Activated naive CD8-positive, alpha-beta T cell treated with anti-CD3 and anti-CD28 coated beads for 36 hours (primary cell): Measurements from ENCODE around the gene HBG2. TPM values are rescaled to one million over a fixed set of nuclear protein-coding genes. Genes with fewer than 3 reads are reported as not detected.

Source experiments
- DNase-seq: peaks from one replicate; pipeline ENCODE4 v3.0.0; 2021
- H3K27ac Mint-ChIP-seq: one replicate; pipeline ENCODE4 v1.8.0; 2022; ENCODE audit warnings: mild to moderate bottlenecking, moderate library complexity, mixed read lengths
- H3K27me3 Mint-ChIP-seq: one replicate; pipeline ENCODE4 v1.8.0; 2022; ENCODE audit warnings: mild to moderate bottlenecking, mixed read lengths
- H3K36me3 Mint-ChIP-seq: one replicate; pipeline ENCODE4 v1.8.0; 2021; ENCODE audit warnings: mild to moderate bottlenecking, mixed read lengths
- H3K4me1 Mint-ChIP-seq: one replicate; pipeline ENCODE4 v1.8.0; 2021; ENCODE audit warnings: mixed read lengths
- H3K4me3 Mint-ChIP-seq: one replicate; pipeline ENCODE4 v1.8.0; 2022; ENCODE audit warnings: mild to moderate bottlenecking, moderate library complexity, mixed read lengths
- H3K9me3 Mint-ChIP-seq: one replicate; pipeline ENCODE4 v1.8.0; 2022; ENCODE audit warnings: mixed read lengths
- total RNA-seq, 2 experiments: library from RNA; stranded (reverse); gene quantifications; one replicate each; pipeline ENCODE4 v1.2.3, GENCODE V29; 2021

Gene HBG2
- total RNA-seq, 2 experiments from 2014 or later = not detected

- Mint-ChIP-seq H3K27ac (no peak overlapping the region), H3K4me1 (no peaks in the 10 kb centered on the region), H3K9me3 (no peaks in the 10 kb centered on the region), H3K27me3 (no peaks in the 10 kb centered on the region), H3K36me3 (no peaks in the 10 kb centered on the region), H3K4me3 (no peak overlapping the region)
- no peak for DNase-seq
Measured at GRCh38 chr11:5247472-5248192, 6.9 kb downstream of the HBG2 start.

- no peak overlapping the region for H3K27ac Mint-ChIP-seq
- H3K27me3 Mint-ChIP-seq = no peaks in the 10 kb centered on the region
- H3K36me3 Mint-ChIP-seq = no peaks in the 10 kb centered on the region
- DNase-seq = no peak
- no peaks in the 10 kb centered on the region for H3K4me1 Mint-ChIP-seq
- no peaks in the 10 kb centered on the region for H3K9me3 Mint-ChIP-seq
- no peak overlapping the region for H3K4me3 Mint-ChIP-seq
Measured at GRCh38 chr11:5246772-5247471, 7.7 kb downstream of the HBG2 start.

- Mint-ChIP-seq H3K36me3 (no peaks in the 10 kb centered on the region), H3K4me1 (no peaks in the 10 kb centered on the region), H3K27me3 (no peaks in the 10 kb centered on the region), H3K9me3 (no peaks in the 10 kb centered on the region), H3K4me3 (no peak overlapping the region), H3K27ac (no peak overlapping the region)
- DNase-seq = no peak
Measured at GRCh38 chr11:5245155-5245554, 9.4 kb downstream of the HBG2 start.

- no peak overlapping the region for H3K27ac Mint-ChIP-seq
- peaks cover 3% of the 10 kb centered on the region for H3K27me3 Mint-ChIP-seq
- no peak for DNase-seq
- H3K4me3 Mint-ChIP-seq = no peak overlapping the region
- H3K9me3 Mint-ChIP-seq = no peaks in the 10 kb centered on the region
- H3K36me3 Mint-ChIP-seq = no peaks in the 10 kb centered on the region
- no peaks in the 10 kb centered on the region for H3K4me1 Mint-ChIP-seq
Measured at GRCh38 chr11:5243816-5244180, 10.8 kb downstream of the HBG2 start.

- no peaks in the 10 kb centered on the region for H3K36me3 Mint-ChIP-seq
Measured at GRCh38 chr11:5242933-5243815, 11.4 kb downstream of the HBG2 start.

GRCh38 chr11:5242208-5242607 lies 12.4 kb downstream of the HBG2 start:
- DNase-seq = no peak
- Mint-ChIP-seq H3K4me3 (no peak overlapping the region), H3K27ac (no peak overlapping the region), H3K27me3 (peaks cover 6% of the 10 kb centered on the region), H3K4me1 (no peaks in the 10 kb centered on the region), H3K9me3 (no peaks in the 10 kb centered on the region), H3K36me3 (no peaks in the 10 kb centered on the region)

More at GRCh38 chr11:5242933-5243815, 11.4 kb downstream of the HBG2 start:
- DNase-seq = no peak
- H3K27me3 Mint-ChIP-seq = peaks cover 6% of the 10 kb centered on the region
- no peaks in the 10 kb centered on the region for H3K9me3 Mint-ChIP-seq
- no peaks in the 10 kb centered on the region for H3K4me1 Mint-ChIP-seq
- H3K27ac Mint-ChIP-seq = no peak overlapping the region
- H3K4me3 Mint-ChIP-seq = no peak overlapping the region

GRCh38 chr11:5241458-5241857 lies 13.1 kb downstream of the HBG2 start:
- no peaks in the 10 kb centered on the region for H3K36me3 Mint-ChIP-seq
- no peak overlapping the region for H3K27ac Mint-ChIP-seq
- H3K27me3 Mint-ChIP-seq = peaks cover 6% of the 10 kb centered on the region
- H3K9me3 Mint-ChIP-seq = no peaks in the 10 kb centered on the region
- H3K4me3 Mint-ChIP-seq = no peak overlapping the region
- H3K4me1 Mint-ChIP-seq = no peaks in the 10 kb centered on the region
- no peak for DNase-seq

GRCh38 chr11:5240458-5240857 lies 14.1 kb downstream of the HBG2 start:
- H3K4me3 Mint-ChIP-seq = no peak overlapping the region
- peaks cover 7% of the 10 kb centered on the region for H3K27me3 Mint-ChIP-seq
- H3K9me3 Mint-ChIP-seq = no peaks in the 10 kb centered on the region
- no peaks in the 10 kb centered on the region for H3K36me3 Mint-ChIP-seq
- DNase-seq = no peak
- no peak overlapping the region for H3K27ac Mint-ChIP-seq
- no peaks in the 10 kb centered on the region for H3K4me1 Mint-ChIP-seq

- no peaks in the 10 kb centered on the region for H3K9me3 Mint-ChIP-seq
- no peaks in the 10 kb centered on the region for H3K4me1 Mint-ChIP-seq
- no peaks in the 10 kb centered on the region for H3K36me3 Mint-ChIP-seq
- peaks cover 11% of the 10 kb centered on the region for H3K27me3 Mint-ChIP-seq
- no peak overlapping the region for H3K4me3 Mint-ChIP-seq
- no peak overlapping the region for H3K27ac Mint-ChIP-seq
- no peak for DNase-seq
Measured at GRCh38 chr11:5240056-5240455, 14.5 kb downstream of the HBG2 start.

GRCh38 chr11:5239046-5239445 lies 15.5 kb downstream of the HBG2 start:
- Mint-ChIP-seq H3K36me3 (no peaks in the 10 kb centered on the region), H3K4me3 (no peak overlapping the region), H3K4me1 (no peaks in the 10 kb centered on the region), H3K9me3 (no peaks in the 10 kb centered on the region), H3K27me3 (peaks cover 11% of the 10 kb centered on the region), H3K27ac (no peak overlapping the region)
- no peak for DNase-seq

GRCh38 chr11:5238486-5238885 lies 16.1 kb downstream of the HBG2 start:
- Mint-ChIP-seq H3K4me3 (no peak overlapping the region), H3K27me3 (peaks cover 11% of the 10 kb centered on the region), H3K36me3 (no peaks in the 10 kb centered on the region), H3K4me1 (no peaks in the 10 kb centered on the region), H3K9me3 (no peaks in the 10 kb centered on the region), H3K27ac (no peak overlapping the region)
- DNase-seq = no peak

- peaks cover 12% of the 10 kb centered on the region for H3K27me3 Mint-ChIP-seq
- H3K9me3 Mint-ChIP-seq = no peaks in the 10 kb centered on the region
- no peaks in the 10 kb centered on the region for H3K4me1 Mint-ChIP-seq
- H3K27ac Mint-ChIP-seq = no peak overlapping the region
- no peaks in the 10 kb centered on the region for H3K36me3 Mint-ChIP-seq
- H3K4me3 Mint-ChIP-seq = no peak overlapping the region
- DNase-seq = no peak
Measured at GRCh38 chr11:5237420-5237819, 17.2 kb downstream of the HBG2 start.

GRCh38 chr11:5235364-5236095 lies 19.1 kb downstream of the HBG2 start:
- no peaks in the 10 kb centered on the region for H3K36me3 Mint-ChIP-seq
- no peak overlapping the region for H3K4me3 Mint-ChIP-seq
- no peaks in the 10 kb centered on the region for H3K4me1 Mint-ChIP-seq
- no peak for DNase-seq
- no peak overlapping the region for H3K27ac Mint-ChIP-seq
- peaks cover 16% of the 10 kb centered on the region for H3K27me3 Mint-ChIP-seq
- H3K9me3 Mint-ChIP-seq = no peaks in the 10 kb centered on the region

- DNase-seq = no peak
- Mint-ChIP-seq H3K4me3 (no peak within 1 kb of the TSS), H3K9me3 (no peaks in the 10 kb centered on the region), H3K27me3 (peaks cover 18% of the 10 kb centered on the region), H3K27ac (no peak within 1 kb of the TSS), H3K4me1 (no peaks in the 10 kb centered on the region), H3K36me3 (no peaks in the 10 kb centered on the region)
Measured at GRCh38 chr11:5234381-5234834, 20.2 kb downstream of the HBG2 start, which contains the start of gene HBD. Gene HBD (minus strand): TSS chr11:5234483. CDS start chr11:5234433, 50 bp downstream.
